OCI-LY3 (cell line): ENCODE results near the gene KAZN.

Experiments
- EZH2phosphoT487 ChIP-seq: fragments of 200-600 bp; shearing (Covaris generic); IDR thresholded peaks from 2 replicates; pipeline ENCODE4 v1.6.1; 2018; ENCODE audit warnings: antibody characterized with exemption, mixed run types, low read depth
- TF ChIP-seq, protein P1 (sequence below): fragments of 200-600, 300-600 bp; sonication (generic); IDR thresholded peaks from 2 replicates; pipeline ENCODE4 v1.5.1; 2014; ENCODE audit warnings: antibody characterized with exemption, low read length, low read depth

GRCh38 chr1:14686701-14687100 is 88.2 kb downstream of the KAZN start:
- TF ChIP-seq, protein P1, sequence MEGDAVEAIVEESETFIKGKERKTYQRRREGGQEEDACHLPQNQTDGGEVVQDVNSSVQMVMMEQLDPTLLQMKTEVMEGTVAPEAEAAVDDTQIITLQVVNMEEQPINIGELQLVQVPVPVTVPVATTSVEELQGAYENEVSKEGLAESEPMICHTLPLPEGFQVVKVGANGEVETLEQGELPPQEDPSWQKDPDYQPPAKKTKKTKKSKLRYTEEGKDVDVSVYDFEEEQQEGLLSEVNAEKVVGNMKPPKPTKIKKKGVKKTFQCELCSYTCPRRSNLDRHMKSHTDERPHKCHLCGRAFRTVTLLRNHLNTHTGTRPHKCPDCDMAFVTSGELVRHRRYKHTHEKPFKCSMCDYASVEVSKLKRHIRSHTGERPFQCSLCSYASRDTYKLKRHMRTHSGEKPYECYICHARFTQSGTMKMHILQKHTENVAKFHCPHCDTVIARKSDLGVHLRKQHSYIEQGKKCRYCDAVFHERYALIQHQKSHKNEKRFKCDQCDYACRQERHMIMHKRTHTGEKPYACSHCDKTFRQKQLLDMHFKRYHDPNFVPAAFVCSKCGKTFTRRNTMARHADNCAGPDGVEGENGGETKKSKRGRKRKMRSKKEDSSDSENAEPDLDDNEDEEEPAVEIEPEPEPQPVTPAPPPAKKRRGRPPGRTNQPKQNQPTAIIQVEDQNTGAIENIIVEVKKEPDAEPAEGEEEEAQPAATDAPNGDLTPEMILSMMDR: no peak
- no peak for TF ChIP-seq EZH2phosphoT487
